WI38 (cell line): ENCODE results near the gene SMAD7.

Experiments used
- H3K4me3 ChIP-seq: 2 replicates; pipeline ENCODE4 v1.5.1; 2011; ENCODE audit warnings: low read depth, mild to moderate bottlenecking, control low read depth, low read length
- CTCF ChIP-seq: IDR thresholded peaks from 2 replicates; pipeline ENCODE4 v1.5.1; 2012; ENCODE audit warnings: low read depth, mild to moderate bottlenecking, control low read depth, low read length

SMAD7 gene

GRCh38 chr18:48925491-48925780, 25.3 kb downstream of the SMAD7 start:
- H3K4me3 ChIP-seq, result no peak overlapping the region
- TF ChIP-seq CTCF, result no peak

- no peak for TF ChIP-seq CTCF
- no peak overlapping the region for H3K4me3 ChIP-seq
Observed at GRCh38 chr18:48924630-48925490, 25.9 kb downstream of the SMAD7 start.

DNA sequence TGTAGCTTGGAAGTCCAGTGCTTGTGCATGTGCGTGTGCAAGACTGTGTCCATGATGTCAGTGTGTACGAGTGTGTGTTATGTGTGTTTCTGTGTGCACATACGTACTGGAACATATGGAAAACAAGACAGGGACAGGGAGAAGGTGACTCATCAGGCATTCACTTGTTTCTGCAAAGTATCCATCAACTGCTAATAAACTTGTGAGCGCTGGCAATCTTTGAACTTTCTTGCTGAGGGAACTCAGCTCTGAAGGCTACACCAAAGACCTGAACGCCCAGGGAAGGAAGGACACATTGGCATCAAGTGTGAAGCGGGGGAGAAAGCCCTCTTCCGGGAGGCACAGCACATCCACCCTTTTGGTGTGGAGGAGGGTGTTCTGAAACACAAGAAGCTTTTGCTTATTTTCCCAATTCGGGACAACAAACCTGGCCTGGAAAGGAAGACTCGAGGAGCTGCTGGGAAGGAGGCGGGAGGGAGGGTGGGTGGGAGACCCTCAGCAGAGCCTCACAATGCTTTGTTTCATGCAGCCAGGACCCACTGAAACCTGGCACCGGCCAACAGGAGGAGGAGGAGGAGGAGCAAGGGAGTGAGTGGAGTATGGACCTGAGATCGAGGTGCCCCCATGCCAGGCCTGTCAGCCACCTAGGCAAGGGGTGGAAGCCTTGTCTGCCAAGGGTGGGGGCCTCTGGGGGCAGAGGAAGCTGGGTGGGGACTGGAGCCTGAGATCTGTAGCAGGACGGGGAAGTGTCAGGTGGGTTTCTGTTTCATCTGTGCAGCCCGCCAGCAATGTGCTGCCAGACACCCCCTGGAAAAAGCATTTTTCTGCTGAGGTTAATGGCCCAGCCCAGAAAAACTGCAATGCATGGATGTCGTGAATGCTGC, 26.8 kb downstream of the SMAD7 start:
- no peak for TF ChIP-seq CTCF

GRCh38 chr18:48922801-48923730, 27.7 kb downstream of the SMAD7 start:
- TF ChIP-seq CTCF, result no peak
- peak overlapping the region; percentile 47 for H3K4me3 ChIP-seq

More for the DNA sequence above, 26.8 kb downstream of the SMAD7 start:
- H3K4me3 ChIP-seq, result no peak overlapping the region

DNA sequence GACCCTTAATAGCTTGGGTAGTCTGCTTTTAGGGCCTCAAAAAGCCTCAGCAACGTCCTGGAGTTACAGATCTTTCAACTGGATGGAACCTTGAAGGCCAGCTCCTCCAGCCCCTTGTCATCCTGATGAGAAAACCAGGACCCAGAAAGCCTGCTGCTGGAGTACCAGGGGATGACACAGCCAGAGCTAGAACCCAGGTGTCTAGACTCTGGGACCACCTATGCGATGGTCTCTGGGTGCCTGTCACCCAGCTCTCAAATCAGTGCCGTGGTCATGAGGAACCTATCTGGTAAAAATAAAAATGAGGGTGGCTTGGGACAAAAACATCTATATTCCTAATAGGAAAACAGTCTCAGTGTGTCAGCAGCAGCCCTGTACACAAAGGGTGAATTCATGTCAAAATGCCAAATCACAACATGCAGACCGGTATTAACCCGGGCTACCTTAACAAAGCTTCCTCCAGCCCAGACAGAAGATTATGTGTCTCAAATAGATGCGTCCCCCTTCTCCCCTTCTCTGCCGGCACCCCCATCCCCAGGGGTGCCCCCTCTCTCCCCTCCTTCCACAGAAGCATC, 28.5 kb downstream of the SMAD7 start:
- TF ChIP-seq CTCF, result no peak
- peak overlapping the region; percentile 47 for H3K4me3 ChIP-seq

- no peak for TF ChIP-seq CTCF
Observed at GRCh38 chr18:48921305-48922225, 29.2 kb downstream of the SMAD7 start.

More at GRCh38 chr18:48921305-48922225, 29.2 kb downstream of the SMAD7 start:
- no peak overlapping the region for H3K4me3 ChIP-seq
